ENCODE results near the gene DISP3.
A peak's percentile ranks its signal among the peaks of the same experiment; 100 is the strongest.

The DISP3 gene

GRCh38 chr1:11543796-11544195, 64.8 kb downstream of the DISP3 start:
- Histone ChIP-seq H3K27me3 (replicated peaks; ENCODE audit: control insufficient read depth, insufficient read depth, low read length) (peaks cover 65% of the 10 kb centered on the region), H3K9me3 (ENCODE audit: control insufficient read depth, low read length) (no peaks in the 10 kb centered on the region)
- no peak for DNase-seq (ENCODE audit: low read depth)

GRCh38 chr1:11546456-11546855, 67.5 kb downstream of the DISP3 start:
- H3K4me1 ChIP-seq (ENCODE audit: control insufficient read depth, insufficient read depth, low read length): no peaks in the 10 kb centered on the region
- no peak overlapping the region for H3K4me3 ChIP-seq (ENCODE audit: low read length)
- no peaks in the 10 kb centered on the region for H3K36me3 ChIP-seq (ENCODE audit: control insufficient read depth, insufficient read depth, low read length, severe bottlenecking)
- H3K27me3 ChIP-seq (replicated peaks; ENCODE audit: control insufficient read depth, insufficient read depth, low read length): peaks cover 49% of the 10 kb centered on the region
- H3K9ac ChIP-seq (ENCODE audit: low read length): no peak overlapping the region
- no peaks in the 10 kb centered on the region for H3K9me3 ChIP-seq (ENCODE audit: control insufficient read depth, low read length)
- DNase-seq (ENCODE audit: low read depth): no peak

More at GRCh38 chr1:11543796-11544195, 64.8 kb downstream of the DISP3 start:
- Histone ChIP-seq H3K36me3 (ENCODE audit: control insufficient read depth, insufficient read depth, low read length, severe bottlenecking) (no peaks in the 10 kb centered on the region), H3K4me1 (ENCODE audit: control insufficient read depth, insufficient read depth, low read length) (no peaks in the 10 kb centered on the region), H3K4me3 (ENCODE audit: low read length) (no peak overlapping the region), H3K9ac (ENCODE audit: low read length) (no peak overlapping the region)

DNA sequence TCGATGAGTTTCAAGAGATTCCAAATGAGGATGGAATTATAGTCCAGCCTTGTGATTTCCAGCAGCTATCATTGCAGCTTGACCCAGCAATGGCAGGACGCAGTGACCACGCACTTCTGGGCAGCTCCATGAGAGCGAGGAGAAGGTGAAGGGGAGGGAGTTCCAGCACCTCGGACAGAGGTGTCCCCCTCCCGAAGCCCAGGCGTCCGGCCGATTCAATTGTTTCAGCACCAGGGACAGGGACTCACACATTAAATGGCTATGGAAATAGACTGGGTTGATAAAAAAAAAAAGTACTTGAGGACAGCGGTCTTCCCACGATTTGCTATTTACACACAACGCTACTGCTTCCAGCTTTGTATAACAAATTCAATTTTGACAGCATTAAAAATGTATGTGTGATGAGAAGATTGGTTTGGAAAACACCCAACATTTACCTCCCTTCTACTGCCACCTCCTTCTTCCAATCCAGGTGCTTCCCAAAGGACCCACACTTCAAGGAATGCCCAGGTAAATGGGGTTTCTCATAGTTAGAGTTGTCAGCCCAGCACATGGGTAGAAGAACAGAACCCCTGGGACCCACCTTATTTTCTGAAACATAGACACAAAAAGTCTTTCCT, 71.8 kb downstream of the DISP3 start:
- H3K4me3 ChIP-seq (ENCODE audit: low read length): no peak overlapping the region

GRCh38 chr1:11558276-11558675, 79.3 kb downstream of the DISP3 start:
- H3K27me3 ChIP-seq (replicated peaks; ENCODE audit: control insufficient read depth, insufficient read depth, low read length): peaks cover 58% of the 10 kb centered on the region
- H3K36me3 ChIP-seq (ENCODE audit: control insufficient read depth, insufficient read depth, low read length, severe bottlenecking): no peaks in the 10 kb centered on the region
- H3K4me3 ChIP-seq (ENCODE audit: low read length): no peak overlapping the region
- no peak for DNase-seq (ENCODE audit: low read depth)
- H3K9ac ChIP-seq (ENCODE audit: low read length): no peak overlapping the region
- no peaks in the 10 kb centered on the region for H3K9me3 ChIP-seq (ENCODE audit: control insufficient read depth, low read length)
- H3K4me1 ChIP-seq (ENCODE audit: control insufficient read depth, insufficient read depth, low read length): no peaks in the 10 kb centered on the region

More for the DNA sequence above, 71.8 kb downstream of the DISP3 start:
- Histone ChIP-seq H3K9me3 (ENCODE audit: control insufficient read depth, low read length) (no peaks in the 10 kb centered on the region), H3K27me3 (replicated peaks; ENCODE audit: control insufficient read depth, insufficient read depth, low read length) (peaks cover 33% of the 10 kb centered on the region), H3K36me3 (ENCODE audit: control insufficient read depth, insufficient read depth, low read length, severe bottlenecking) (no peaks in the 10 kb centered on the region), H3K4me1 (ENCODE audit: control insufficient read depth, insufficient read depth, low read length) (no peaks in the 10 kb centered on the region), H3K9ac (ENCODE audit: low read length) (no peak overlapping the region)
- DNase-seq (ENCODE audit: low read depth): peak; percentile 84

GRCh38 chr1:11558871-11559590, 80.1 kb downstream of the DISP3 start:
- Histone ChIP-seq H3K4me3 (ENCODE audit: low read length) (no peak overlapping the region), H3K4me1 (ENCODE audit: control insufficient read depth, insufficient read depth, low read length) (no peaks in the 10 kb centered on the region), H3K36me3 (ENCODE audit: control insufficient read depth, insufficient read depth, low read length, severe bottlenecking) (no peaks in the 10 kb centered on the region), H3K9me3 (ENCODE audit: control insufficient read depth, low read length) (no peaks in the 10 kb centered on the region), H3K27me3 (replicated peaks; ENCODE audit: control insufficient read depth, insufficient read depth, low read length) (peaks cover 59% of the 10 kb centered on the region), H3K9ac (ENCODE audit: low read length) (no peak overlapping the region)
- no peak for DNase-seq (ENCODE audit: low read depth)

- H3K4me1 ChIP-seq (ENCODE audit: control insufficient read depth, insufficient read depth, low read length): no peaks in the 10 kb centered on the region
- no peaks in the 10 kb centered on the region for H3K36me3 ChIP-seq (ENCODE audit: control insufficient read depth, insufficient read depth, low read length, severe bottlenecking)
- no peak overlapping the region for H3K4me3 ChIP-seq (ENCODE audit: low read length)
- no peak for DNase-seq (ENCODE audit: low read depth)
- peaks cover 54% of the 10 kb centered on the region for H3K27me3 ChIP-seq (replicated peaks; ENCODE audit: control insufficient read depth, insufficient read depth, low read length)
- H3K9me3 ChIP-seq (ENCODE audit: control insufficient read depth, low read length): no peaks in the 10 kb centered on the region
- H3K9ac ChIP-seq (ENCODE audit: low read length): no peak overlapping the region
Observed at GRCh38 chr1:11559591-11559970, 80.6 kb downstream of the DISP3 start.

DNA sequence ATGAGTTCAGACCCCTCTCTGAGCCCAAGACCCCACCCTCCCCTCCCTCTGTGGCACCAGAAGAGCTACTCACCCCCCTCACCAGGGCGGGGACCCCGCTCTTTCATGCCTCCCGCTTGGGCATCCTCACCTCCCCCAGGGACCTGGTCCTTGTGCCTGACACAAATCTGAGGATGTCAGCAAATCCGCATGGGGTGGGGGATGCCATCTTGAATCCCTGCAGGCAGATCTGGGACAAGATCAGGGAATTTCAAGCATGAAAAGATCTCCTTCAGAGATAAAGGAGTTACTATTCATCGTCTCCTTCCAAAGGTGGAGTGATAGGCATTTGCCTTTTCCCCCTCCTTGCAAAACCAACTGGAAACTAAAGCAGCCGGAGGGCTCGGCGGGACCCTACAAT, 81.1 kb downstream of the DISP3 start:
- Histone ChIP-seq H3K4me3 (ENCODE audit: low read length) (no peak overlapping the region), H3K9ac (ENCODE audit: low read length) (no peak overlapping the region), H3K36me3 (ENCODE audit: control insufficient read depth, insufficient read depth, low read length, severe bottlenecking) (no peaks in the 10 kb centered on the region), H3K4me1 (ENCODE audit: control insufficient read depth, insufficient read depth, low read length) (no peaks in the 10 kb centered on the region), H3K27me3 (replicated peaks; ENCODE audit: control insufficient read depth, insufficient read depth, low read length) (peaks cover 53% of the 10 kb centered on the region), H3K9me3 (ENCODE audit: control insufficient read depth, low read length) (no peaks in the 10 kb centered on the region)
- DNase-seq (ENCODE audit: low read depth): no peak

GRCh38 chr1:11561740-11562139, 82.8 kb downstream of the DISP3 start:
- Histone ChIP-seq H3K9me3 (ENCODE audit: control insufficient read depth, low read length) (no peaks in the 10 kb centered on the region), H3K27me3 (replicated peaks; ENCODE audit: control insufficient read depth, insufficient read depth, low read length) (peaks cover 57% of the 10 kb centered on the region), H3K36me3 (ENCODE audit: control insufficient read depth, insufficient read depth, low read length, severe bottlenecking) (no peaks in the 10 kb centered on the region), H3K9ac (ENCODE audit: low read length) (no peak overlapping the region), H3K4me3 (ENCODE audit: low read length) (no peak overlapping the region), H3K4me1 (ENCODE audit: control insufficient read depth, insufficient read depth, low read length) (no peaks in the 10 kb centered on the region)
- DNase-seq (ENCODE audit: low read depth): no peak

DNA sequence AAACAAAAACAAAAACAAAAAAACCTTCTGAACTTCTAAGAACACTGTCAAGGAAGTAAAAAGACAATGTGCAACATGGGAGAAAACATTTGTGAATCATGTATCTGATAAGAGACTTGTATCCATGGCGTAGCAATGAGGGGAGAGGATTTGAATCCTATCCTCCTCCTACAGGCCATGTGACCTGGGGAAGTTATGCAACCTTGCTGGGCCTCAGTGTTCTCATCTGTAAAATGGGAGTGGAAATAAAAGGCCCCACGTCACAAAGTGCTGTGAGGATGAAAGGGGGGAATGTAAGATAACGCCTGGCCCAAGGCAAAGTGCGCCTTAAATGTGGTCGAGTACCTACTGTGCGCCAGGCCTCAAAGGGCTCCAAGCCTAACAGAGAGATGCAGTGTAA, 83.7 kb downstream of the DISP3 start:
- DNase-seq (ENCODE audit: low read depth): no peak
- peaks cover 3% of the 10 kb centered on the region for H3K9me3 ChIP-seq (ENCODE audit: control insufficient read depth, low read length)
- no peak overlapping the region for H3K4me3 ChIP-seq (ENCODE audit: low read length)
- H3K27me3 ChIP-seq (replicated peaks; ENCODE audit: control insufficient read depth, insufficient read depth, low read length): peaks cover 63% of the 10 kb centered on the region
- H3K36me3 ChIP-seq (ENCODE audit: control insufficient read depth, insufficient read depth, low read length, severe bottlenecking): no peaks in the 10 kb centered on the region
- H3K9ac ChIP-seq (ENCODE audit: low read length): no peak overlapping the region
- no peaks in the 10 kb centered on the region for H3K4me1 ChIP-seq (ENCODE audit: control insufficient read depth, insufficient read depth, low read length)

GRCh38 chr1:11563560-11564069, 84.7 kb downstream of the DISP3 start:
- no peak overlapping the region for H3K4me3 ChIP-seq (ENCODE audit: low read length)
- H3K9me3 ChIP-seq (ENCODE audit: control insufficient read depth, low read length): peaks cover 3% of the 10 kb centered on the region
- H3K4me1 ChIP-seq (ENCODE audit: control insufficient read depth, insufficient read depth, low read length): no peaks in the 10 kb centered on the region
- H3K27me3 ChIP-seq (replicated peaks; ENCODE audit: control insufficient read depth, insufficient read depth, low read length): peaks cover 59% of the 10 kb centered on the region
- no peaks in the 10 kb centered on the region for H3K36me3 ChIP-seq (ENCODE audit: control insufficient read depth, insufficient read depth, low read length, severe bottlenecking)
- no peak overlapping the region for H3K9ac ChIP-seq (ENCODE audit: low read length)
- DNase-seq (ENCODE audit: low read depth): peak; percentile 24

- H3K9ac ChIP-seq (ENCODE audit: low read length): no peak overlapping the region
- H3K4me3 ChIP-seq (ENCODE audit: low read length): no peak overlapping the region
- H3K27me3 ChIP-seq (replicated peaks; ENCODE audit: control insufficient read depth, insufficient read depth, low read length): peaks cover 59% of the 10 kb centered on the region
- no peaks in the 10 kb centered on the region for H3K4me1 ChIP-seq (ENCODE audit: control insufficient read depth, insufficient read depth, low read length)
- no peaks in the 10 kb centered on the region for H3K36me3 ChIP-seq (ENCODE audit: control insufficient read depth, insufficient read depth, low read length, severe bottlenecking)
- peaks cover 3% of the 10 kb centered on the region for H3K9me3 ChIP-seq (ENCODE audit: control insufficient read depth, low read length)
- DNase-seq (ENCODE audit: low read depth): no peak
Observed at GRCh38 chr1:11564237-11564636, 85.3 kb downstream of the DISP3 start.

Measured in adipocyte (in vitro differentiated cells).